Sigmoid colon (tissue), 7 donors: ENCODE measurements around the gene CASP2. TPM values are rescaled to one million over a fixed set of nuclear protein-coding genes. Genes with fewer than 3 reads are reported as not detected.

Experiments
- DNase-seq: peaks from one replicate; pipeline ENCODE4 v3.0.0-alpha.2; 2019
- H3K27ac ChIP-seq, 4 donors: fragments of 200-600 bp; sonication (generic); one replicate each; pipeline ENCODE4 v1.5.1; 2016 to 2019; ENCODE audit warnings: mild to moderate bottlenecking in 1 of 4
- H3K27me3 ChIP-seq, 3 donors: fragments of 200-600 bp; sonication (generic); one replicate each; pipeline ENCODE4 v1.5.1; 2019; ENCODE audit warnings: mild to moderate bottlenecking in 1 of 3
- H3K36me3 ChIP-seq, 4 donors: fragments of 200-600 bp; sonication (generic); one replicate each; pipeline ENCODE4 v1.5.1; 2016 to 2019
- H3K4me1 ChIP-seq, 4 donors: fragments of 200-600 bp; sonication (generic); one replicate each; pipeline ENCODE4 v1.5.1; 2017 to 2019
- H3K4me3 ChIP-seq, 4 donors: fragments of 200-600 bp; sonication (generic); one replicate each; pipeline ENCODE4 v1.5.1; 2017 to 2019; ENCODE audit warnings: mild to moderate bottlenecking in 2 of 4, moderate library complexity in 1 of 4
- H3K9me3 ChIP-seq, 4 donors: fragments of 200-600 bp in 3 of 4; sonication (generic) in 3 of 4; one replicate each; pipeline versions ENCODE4 v1.5.1 to v1.6.1; 2013 to 2019
- EP300 ChIP-seq, 4 donors: sonication (generic); formaldehyde crosslinking; IDR thresholded peaks; one replicate each; pipeline ENCODE4 v1.6.1; 2017; ENCODE audit warnings: antibody characterized with exemption in 4 of 4
- POLR2A ChIP-seq, 2 donors: fragments of 450-650 bp; IDR thresholded peaks; one replicate each; pipeline ENCODE4 v1.6.1; 2016; ENCODE audit warnings: antibody characterized with exemption in 2 of 2, mild to moderate bottlenecking in 2 of 2, moderate library complexity in 2 of 2
- POLR2AphosphoS5 ChIP-seq, 4 donors: sonication (generic); formaldehyde crosslinking; IDR thresholded peaks; one replicate each; pipeline ENCODE4 v1.6.1; 2017; ENCODE audit warnings: antibody characterized with exemption in 4 of 4
- WGBS, 2 donors: extraction: QIAGEN DNeasy Blood & Tissue Kit; methylation state at CpG; one replicate each; pipeline ENCODE4 v1.1.7; 2013; 5-methylcytosine and 5-hydroxymethylcytosine counted together
- intact Hi-C: fragments of 100-400 bp; cut with DNase I; formaldehyde crosslinking; loops from one replicate; pipeline ENCODE4 v1.15.1; 2023
- polyA plus RNA-seq, 3 donors: library from polyadenylated mRNA; stranded (reverse); fragments of 200-250 nt; gene quantifications; one replicate each; pipeline ENCODE4 v1.2.3, GENCODE V29; 2013
- total RNA-seq, 4 donors: library from RNA; depleted of rRNA; stranded (reverse); fragments of >200 nt; gene quantifications; one replicate each; pipeline ENCODE4 v1.1.0, GENCODE V29; 2016
- TF ChIP-seq, protein P1 (sequence below), 4 experiments: fragments of 450-650 bp in 3 of 4; fragments of 200-600 bp in 1 of 4; IDR thresholded peaks; one replicate each; pipeline ENCODE4 v1.5.1; 2016 to 2019; ENCODE audit warnings: antibody characterized with exemption in 4 of 4, mild to moderate bottlenecking in 3 of 4, moderate library complexity in 2 of 4
- donor health status: healthy with polysubstance abuse.
- donor health status: Bipolar disorder and iron deficiency.
- donor health status: healthy.

CASP2 gene
- total and polyA plus RNA-seq, 7 donors = 6.0 to 16.2 (median 7.2) TPM

DNA sequence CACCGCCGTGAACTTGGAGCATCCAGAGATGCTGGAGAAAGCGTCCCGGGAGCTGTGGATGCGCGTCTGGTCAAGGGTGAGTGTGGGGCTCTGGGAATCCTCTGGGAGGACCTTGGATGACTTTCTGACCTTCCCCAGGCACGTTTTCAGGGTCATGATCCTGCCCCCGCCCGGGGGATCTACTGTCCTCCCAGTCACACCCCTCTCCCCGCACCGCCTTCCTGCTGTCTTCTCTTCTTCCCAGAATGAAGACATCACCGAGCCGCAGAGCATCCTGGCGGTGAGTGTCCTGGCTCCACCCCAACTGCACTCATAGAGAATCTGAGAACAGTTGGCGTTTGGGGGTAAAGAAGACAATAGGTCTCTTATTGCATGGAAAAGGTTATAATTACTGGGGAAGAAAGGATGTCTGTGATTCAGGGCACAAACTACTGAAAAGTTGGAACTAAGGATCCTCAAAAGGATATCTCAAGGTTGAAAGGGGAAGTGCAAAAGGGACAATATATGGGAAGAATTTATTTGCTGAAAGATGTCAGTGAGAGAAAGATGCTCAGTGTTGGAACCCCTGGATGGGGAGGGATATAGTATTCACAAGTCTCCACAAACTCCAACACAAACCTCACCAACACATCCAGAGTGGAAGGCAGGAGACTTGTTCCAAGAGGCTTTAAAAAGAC lies 23.0 kb upstream of the CASP2 start:
- no peak for DNase-seq
- Histone ChIP-seq H3K4me3 (peak overlapping the region in 1 of 4 donors; percentile 83), H3K4me1 (peaks cover 0 to 22% (median 17%) of the 10 kb centered on the region in 4 donors), H3K27me3 (no peaks in the 10 kb centered on the region), H3K27ac (peak overlapping the region in 1 of 4 donors; percentile 88), H3K9me3 (no peaks in the 10 kb centered on the region), H3K36me3 (peaks cover 14 to 41% (median 25%) of the 10 kb centered on the region in 4 donors)
- intact Hi-C loops = loop anchor here (2.0 kb wide), 1 partner anchor 24 kb away; the partner anchor contains the start of gene CASP2
- WGBS, 2 donors = 69 to 83% methylated on average over 15 of the region's 15 CpGs
- TF ChIP-seq POLR2A (IDR thresholded peaks at IDR 0.05) (no peak), POLR2AphosphoS5 (IDR thresholded peaks at IDR 0.05) (no peak), EP300 (IDR thresholded peaks at IDR 0.05) (no peak)
- TF ChIP-seq, protein P1, sequence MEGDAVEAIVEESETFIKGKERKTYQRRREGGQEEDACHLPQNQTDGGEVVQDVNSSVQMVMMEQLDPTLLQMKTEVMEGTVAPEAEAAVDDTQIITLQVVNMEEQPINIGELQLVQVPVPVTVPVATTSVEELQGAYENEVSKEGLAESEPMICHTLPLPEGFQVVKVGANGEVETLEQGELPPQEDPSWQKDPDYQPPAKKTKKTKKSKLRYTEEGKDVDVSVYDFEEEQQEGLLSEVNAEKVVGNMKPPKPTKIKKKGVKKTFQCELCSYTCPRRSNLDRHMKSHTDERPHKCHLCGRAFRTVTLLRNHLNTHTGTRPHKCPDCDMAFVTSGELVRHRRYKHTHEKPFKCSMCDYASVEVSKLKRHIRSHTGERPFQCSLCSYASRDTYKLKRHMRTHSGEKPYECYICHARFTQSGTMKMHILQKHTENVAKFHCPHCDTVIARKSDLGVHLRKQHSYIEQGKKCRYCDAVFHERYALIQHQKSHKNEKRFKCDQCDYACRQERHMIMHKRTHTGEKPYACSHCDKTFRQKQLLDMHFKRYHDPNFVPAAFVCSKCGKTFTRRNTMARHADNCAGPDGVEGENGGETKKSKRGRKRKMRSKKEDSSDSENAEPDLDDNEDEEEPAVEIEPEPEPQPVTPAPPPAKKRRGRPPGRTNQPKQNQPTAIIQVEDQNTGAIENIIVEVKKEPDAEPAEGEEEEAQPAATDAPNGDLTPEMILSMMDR (IDR thresholded peaks at IDR 0.05) = no peak

DNA sequence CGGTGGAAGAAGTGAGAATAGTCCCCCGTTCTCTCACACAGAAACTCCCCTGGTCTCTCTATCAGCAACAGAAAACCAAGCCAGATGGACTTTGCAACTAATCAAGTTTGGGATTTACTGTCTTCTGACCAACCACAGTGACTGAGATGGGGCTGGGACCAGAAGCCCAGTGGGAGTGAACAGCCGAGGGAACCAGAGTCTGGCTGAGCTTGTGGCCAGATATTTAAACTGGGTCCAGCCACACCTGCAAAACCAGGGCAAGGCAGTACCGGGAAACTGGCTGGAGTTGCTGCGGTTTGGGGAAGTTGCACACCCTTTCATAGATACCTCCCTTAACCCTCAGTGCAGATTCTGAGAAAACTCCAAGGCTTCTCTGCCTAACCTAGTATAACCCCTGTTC lies 18.9 kb upstream of the CASP2 start:
- 17 to 46% methylated on average over 5 of the region's 5 CpGs for WGBS, 2 donors
- intact Hi-C loops = no loop called here
- H3K27me3 ChIP-seq = no peaks in the 10 kb centered on the region
- TF ChIP-seq EP300 (IDR thresholded peaks at IDR 0.05) (no peak), POLR2A (IDR thresholded peaks at IDR 0.05) (no peak), POLR2AphosphoS5 (IDR thresholded peaks at IDR 0.05) (no peak)
- TF ChIP-seq, protein P1 (IDR thresholded peaks at IDR 0.05) = no peak
- no peak for DNase-seq
- H3K4me3 ChIP-seq = no peak overlapping the region
- H3K9me3 ChIP-seq = no peaks in the 10 kb centered on the region
- H3K36me3 ChIP-seq = peaks cover 14 to 42% (median 25%) of the 10 kb centered on the region in 4 donors
- H3K27ac ChIP-seq = no peak overlapping the region
- peaks cover 0 to 12% (median 10%) of the 10 kb centered on the region in 4 donors for H3K4me1 ChIP-seq

DNA sequence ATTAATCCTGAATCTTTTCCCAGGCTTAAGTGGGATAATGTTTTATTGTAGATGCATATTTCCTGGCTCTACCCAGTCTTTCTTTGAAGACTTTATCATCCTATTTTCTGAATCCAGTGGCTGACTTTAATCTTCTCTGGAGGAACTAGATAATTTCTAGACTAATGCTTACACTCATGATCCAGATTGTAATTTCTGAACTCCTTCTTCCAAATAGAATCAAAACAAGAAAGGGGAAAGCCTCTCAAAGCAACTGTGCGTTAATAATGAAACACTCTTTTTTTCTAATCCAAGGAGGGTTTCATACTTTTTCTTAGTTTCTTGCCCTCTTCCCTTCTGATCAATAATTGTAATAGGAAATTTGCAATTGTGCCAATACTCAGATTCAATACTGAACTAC lies 16.9 kb upstream of the CASP2 start:
- Histone ChIP-seq H3K27me3 (no peaks in the 10 kb centered on the region), H3K4me1 (no peaks in the 10 kb centered on the region), H3K4me3 (no peak overlapping the region), H3K36me3 (peaks cover 14 to 37% (median 25%) of the 10 kb centered on the region in 4 donors), H3K27ac (no peak overlapping the region), H3K9me3 (no peaks in the 10 kb centered on the region)
- intact Hi-C loops = no loop called here
- no peak for DNase-seq
- WGBS, 2 donors = 86 to 91% methylated on average over 1 of the region's 1 CpG
- TF ChIP-seq POLR2A (IDR thresholded peaks at IDR 0.05) (no peak), POLR2AphosphoS5 (IDR thresholded peaks at IDR 0.05) (no peak), EP300 (IDR thresholded peaks at IDR 0.05) (no peak)
- TF ChIP-seq, protein P1 (IDR thresholded peaks at IDR 0.05) = no peak

DNA sequence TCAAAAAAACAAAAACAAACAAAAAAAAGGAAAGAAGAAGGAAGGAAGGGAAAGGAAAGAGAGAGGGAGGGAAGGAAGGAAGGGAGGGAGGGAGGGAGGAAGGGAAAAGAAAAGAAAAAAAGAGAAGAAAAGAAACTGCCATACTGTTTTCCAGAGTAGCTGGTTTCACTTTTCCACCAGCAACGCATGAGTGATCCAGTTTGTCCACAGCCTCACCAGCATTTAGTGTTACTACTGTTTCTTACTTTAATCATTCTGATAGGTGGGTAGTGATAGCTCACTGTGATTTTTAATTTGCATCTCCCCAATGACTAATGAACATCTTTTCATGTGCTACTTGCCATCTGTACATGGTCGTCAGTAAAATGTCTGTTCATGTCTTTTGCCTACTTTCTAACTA lies 15.3 kb upstream of the CASP2 start:
- Histone ChIP-seq H3K9me3 (no peaks in the 10 kb centered on the region), H3K27me3 (no peaks in the 10 kb centered on the region), H3K4me3 (no peak overlapping the region), H3K36me3 (peaks cover 3 to 24% (median 17%) of the 10 kb centered on the region in 4 donors), H3K27ac (no peak overlapping the region), H3K4me1 (no peaks in the 10 kb centered on the region)
- no peak for DNase-seq
- WGBS, 2 donors = 93 to 97% methylated on average over 2 of the region's 2 CpGs
- TF ChIP-seq, protein P1 (IDR thresholded peaks at IDR 0.05) = no peak
- no peak for TF ChIP-seq POLR2AphosphoS5 (IDR thresholded peaks at IDR 0.05)
- TF ChIP-seq POLR2A (IDR thresholded peaks at IDR 0.05) = no peak
- TF ChIP-seq EP300 (IDR thresholded peaks at IDR 0.05) = no peak
- intact Hi-C loops = no loop called here
